ENCODE results near the gene ZBBX. TPM values are rescaled to one million over a fixed set of nuclear protein-coding genes. Genes with fewer than 3 reads are reported as not detected.

ZBBX gene
- total RNA-seq, 4 donors from 2014 or later = not detected

DNA sequence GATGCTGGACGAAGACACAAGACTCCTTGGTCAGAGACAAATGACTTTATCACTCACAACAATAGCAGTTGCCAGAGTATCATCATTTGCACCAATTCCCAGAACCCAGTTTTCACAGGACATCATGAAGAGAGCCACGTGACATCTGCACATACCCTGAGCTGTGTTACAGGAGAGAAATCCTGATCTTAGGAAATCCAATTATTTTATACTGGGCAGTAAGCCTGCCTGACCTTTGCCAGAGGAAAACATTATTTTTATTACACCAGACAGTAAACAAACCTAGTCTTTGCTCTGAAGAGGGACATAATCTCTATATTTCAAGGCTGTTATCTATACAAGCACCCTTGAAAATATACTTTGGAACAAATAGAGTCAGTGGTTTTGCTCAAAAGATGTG lies 77.4 kb downstream of the ZBBX start:
- Histone ChIP-seq H3K4me3 (no peak overlapping the region), H3K36me3 (no peaks in the 10 kb centered on the region), H3K27me3 (no peaks in the 10 kb centered on the region), H3K9me3 (no peaks in the 10 kb centered on the region), H3K4me1 (peaks cover 0 to 13% (median 0%) of the 10 kb centered on the region in 3 donors), H3K27ac (no peak overlapping the region)
- WGBS, 2 donors (ENCODE audit: low coverage in 1 of 2) = 50 to 57% methylated on average over 1 to 2 of the region's 2 CpGs
- no peak for ATAC-seq
- no peak for TF ChIP-seq EP300 (IDR thresholded peaks at IDR 0.05)
- no peak for TF ChIP-seq POLR2AphosphoS5 (IDR thresholded peaks at IDR 0.05)
- TF ChIP-seq, protein P1, sequence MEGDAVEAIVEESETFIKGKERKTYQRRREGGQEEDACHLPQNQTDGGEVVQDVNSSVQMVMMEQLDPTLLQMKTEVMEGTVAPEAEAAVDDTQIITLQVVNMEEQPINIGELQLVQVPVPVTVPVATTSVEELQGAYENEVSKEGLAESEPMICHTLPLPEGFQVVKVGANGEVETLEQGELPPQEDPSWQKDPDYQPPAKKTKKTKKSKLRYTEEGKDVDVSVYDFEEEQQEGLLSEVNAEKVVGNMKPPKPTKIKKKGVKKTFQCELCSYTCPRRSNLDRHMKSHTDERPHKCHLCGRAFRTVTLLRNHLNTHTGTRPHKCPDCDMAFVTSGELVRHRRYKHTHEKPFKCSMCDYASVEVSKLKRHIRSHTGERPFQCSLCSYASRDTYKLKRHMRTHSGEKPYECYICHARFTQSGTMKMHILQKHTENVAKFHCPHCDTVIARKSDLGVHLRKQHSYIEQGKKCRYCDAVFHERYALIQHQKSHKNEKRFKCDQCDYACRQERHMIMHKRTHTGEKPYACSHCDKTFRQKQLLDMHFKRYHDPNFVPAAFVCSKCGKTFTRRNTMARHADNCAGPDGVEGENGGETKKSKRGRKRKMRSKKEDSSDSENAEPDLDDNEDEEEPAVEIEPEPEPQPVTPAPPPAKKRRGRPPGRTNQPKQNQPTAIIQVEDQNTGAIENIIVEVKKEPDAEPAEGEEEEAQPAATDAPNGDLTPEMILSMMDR (IDR thresholded peaks at IDR 0.05) = no peak
- no peak for TF ChIP-seq POLR2A (IDR thresholded peaks at IDR 0.05)

GRCh38 chr3:167300207-167300606 lies 79.9 kb downstream of the ZBBX start:
- H3K4me1 ChIP-seq = peaks cover 0 to 13% (median 0%) of the 10 kb centered on the region in 3 donors
- H3K4me3 ChIP-seq = no peak overlapping the region
- H3K36me3 ChIP-seq = no peaks in the 10 kb centered on the region
- ATAC-seq = no peak
- TF ChIP-seq EP300 (IDR thresholded peaks at IDR 0.05) = no peak
- no peak for TF ChIP-seq POLR2AphosphoS5 (IDR thresholded peaks at IDR 0.05)
- TF ChIP-seq, protein P1 (IDR thresholded peaks at IDR 0.05) = no peak
- H3K9me3 ChIP-seq = peaks cover 0 to 2% (median 0%) of the 10 kb centered on the region in 3 donors
- no peak overlapping the region for H3K27ac ChIP-seq
- no peaks in the 10 kb centered on the region for H3K27me3 ChIP-seq

DNA sequence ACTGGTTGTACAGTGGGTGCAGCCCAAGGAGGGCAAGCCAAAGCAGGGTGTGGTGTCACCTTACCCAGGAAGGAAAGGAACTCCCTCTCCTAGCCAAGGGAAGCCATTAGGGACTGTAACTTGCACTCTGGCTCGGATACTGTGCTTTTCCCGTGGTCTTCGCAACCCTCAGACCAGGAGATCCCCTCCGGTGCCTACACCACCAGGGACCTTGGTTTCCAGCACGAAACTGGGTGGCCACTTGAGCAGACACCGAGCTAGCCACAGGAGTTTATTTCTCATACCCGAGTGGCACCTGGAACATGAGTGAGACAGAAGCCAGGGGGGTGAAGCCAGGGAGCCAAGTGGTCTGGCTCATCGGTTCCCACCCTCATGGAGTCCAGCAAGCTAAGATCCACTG lies 90.7 kb downstream of the ZBBX start:
- Histone ChIP-seq H3K27ac (no peak overlapping the region), H3K27me3 (no peaks in the 10 kb centered on the region), H3K9me3 (no peaks in the 10 kb centered on the region), H3K4me3 (no peak overlapping the region), H3K4me1 (no peaks in the 10 kb centered on the region), H3K36me3 (no peaks in the 10 kb centered on the region)
- TF ChIP-seq POLR2AphosphoS5 (IDR thresholded peaks at IDR 0.05) (no peak), POLR2A (IDR thresholded peaks at IDR 0.05) (no peak), EP300 (IDR thresholded peaks at IDR 0.05) (no peak)
- TF ChIP-seq, protein P1 (IDR thresholded peaks at IDR 0.05) = no peak
- 60% methylated on average over 1 of the region's 8 CpGs; no CpG with 5 or more reads in 1 of the 2 donors for WGBS, 2 donors (ENCODE audit: low coverage in 1 of 2)
- ATAC-seq = no peak

- H3K36me3 ChIP-seq = no peaks in the 10 kb centered on the region
- H3K27me3 ChIP-seq = no peaks in the 10 kb centered on the region
- TF ChIP-seq, protein P1 (IDR thresholded peaks at IDR 0.05) = no peak
- TF ChIP-seq EP300 (IDR thresholded peaks at IDR 0.05) (no peak), POLR2A (IDR thresholded peaks at IDR 0.05) (no peak), POLR2AphosphoS5 (IDR thresholded peaks at IDR 0.05) (no peak)
- H3K4me1 ChIP-seq = no peaks in the 10 kb centered on the region
- no peak overlapping the region for H3K4me3 ChIP-seq
- ATAC-seq = no peak
- no peak overlapping the region for H3K27ac ChIP-seq
- no peaks in the 10 kb centered on the region for H3K9me3 ChIP-seq
Observed at GRCh38 chr3:167288737-167289136, 91.4 kb downstream of the ZBBX start.

- no peaks in the 10 kb centered on the region for H3K4me1 ChIP-seq
- no peaks in the 10 kb centered on the region for H3K27me3 ChIP-seq
- TF ChIP-seq POLR2A (IDR thresholded peaks at IDR 0.05) (no peak), POLR2AphosphoS5 (IDR thresholded peaks at IDR 0.05) (no peak), EP300 (IDR thresholded peaks at IDR 0.05) (no peak)
- TF ChIP-seq, protein P1 (IDR thresholded peaks at IDR 0.05) = no peak
- H3K4me3 ChIP-seq = no peak overlapping the region
- WGBS, 2 donors (ENCODE audit: low coverage in 1 of 2) = 58 to 71% methylated on average over 3 of the region's 3 CpGs
- no peak for ATAC-seq
- H3K27ac ChIP-seq = no peak overlapping the region
- no peaks in the 10 kb centered on the region for H3K36me3 ChIP-seq
- H3K9me3 ChIP-seq = no peaks in the 10 kb centered on the region
Observed at GRCh38 chr3:167287308-167287707, 92.8 kb downstream of the ZBBX start.
